Stimulated activated CD8-positive, alpha-beta memory T cell treated with anti-CD3 and anti-CD28 coated beads, Interleukin-7, amount 100 ng/mL, for 4 hours (primary cell): ENCODE data around the gene AMOTL1.

Experiments
- DNase-seq, 2 donors: peaks; one replicate each; pipeline ENCODE4 v3.0.0-alpha.2; 2020; ENCODE audit warnings: low read depth in 2 of 2

AMOTL1 gene

DNA sequence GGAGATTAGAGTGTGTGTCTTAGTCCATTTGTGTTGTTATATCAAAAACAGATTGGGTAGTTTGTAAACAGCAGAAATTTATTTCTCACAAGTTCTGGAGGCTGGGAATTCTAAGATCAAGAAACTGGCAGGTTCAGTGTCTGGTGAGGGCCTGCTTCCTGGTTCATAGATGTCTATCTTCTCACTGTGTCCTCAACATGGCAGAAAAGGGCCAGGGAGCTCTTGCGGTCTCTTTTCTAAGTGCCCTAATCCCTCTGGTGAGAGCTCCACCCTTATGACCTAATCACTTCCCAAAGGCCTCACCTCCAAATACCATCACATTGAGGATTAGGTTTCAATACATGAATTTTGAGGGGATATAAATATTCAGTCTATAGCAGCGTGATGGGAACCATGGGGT is 25.5 kb upstream of the AMOTL1 start:
- no peak for DNase-seq

- no peak for DNase-seq
Observed at GRCh38 chr11:94746721-94747120, 21.4 kb upstream of the AMOTL1 start.

DNA sequence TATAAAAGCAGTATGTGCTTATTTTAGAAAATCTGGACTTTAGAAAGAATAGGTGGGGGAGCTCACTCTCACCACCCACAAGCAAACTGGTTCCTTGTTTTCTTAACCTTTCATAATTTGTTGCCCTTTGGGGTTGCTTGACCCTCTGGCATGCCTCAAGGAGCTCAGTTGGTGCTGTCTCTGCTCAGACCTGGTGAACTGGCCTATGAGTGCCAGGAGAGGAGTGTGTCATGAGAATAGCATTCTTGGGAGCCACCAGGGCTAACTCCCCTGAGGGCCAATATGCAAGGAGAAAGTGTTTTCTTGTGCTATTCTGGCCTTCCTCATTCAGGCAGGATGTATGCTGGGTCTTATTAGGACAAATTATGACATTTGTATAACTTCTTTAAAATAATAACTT is 21.0 kb upstream of the AMOTL1 start:
- no peak for DNase-seq

DNA sequence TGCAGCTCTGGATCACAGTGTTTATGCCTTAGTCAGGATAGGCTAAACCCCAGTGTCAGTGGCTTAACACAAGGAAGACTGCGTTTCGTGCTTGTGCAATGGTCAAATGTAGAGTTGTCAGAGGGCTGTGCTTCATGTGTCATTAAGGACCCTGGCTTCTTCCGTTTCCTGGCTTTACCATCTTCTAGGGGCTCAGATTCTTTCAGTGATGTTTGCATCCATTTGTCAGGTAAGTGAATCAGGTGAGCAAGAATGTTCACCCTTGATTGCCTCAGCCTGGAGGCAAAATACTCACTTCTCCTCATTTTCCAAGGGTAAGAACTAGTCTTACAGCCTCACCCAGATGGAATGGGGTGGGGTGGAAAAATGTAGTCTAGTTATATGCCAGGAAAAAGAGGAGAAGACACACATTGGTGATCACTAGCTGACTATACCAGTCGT is 20.5 kb upstream of the AMOTL1 start:
- no peak for DNase-seq

DNA sequence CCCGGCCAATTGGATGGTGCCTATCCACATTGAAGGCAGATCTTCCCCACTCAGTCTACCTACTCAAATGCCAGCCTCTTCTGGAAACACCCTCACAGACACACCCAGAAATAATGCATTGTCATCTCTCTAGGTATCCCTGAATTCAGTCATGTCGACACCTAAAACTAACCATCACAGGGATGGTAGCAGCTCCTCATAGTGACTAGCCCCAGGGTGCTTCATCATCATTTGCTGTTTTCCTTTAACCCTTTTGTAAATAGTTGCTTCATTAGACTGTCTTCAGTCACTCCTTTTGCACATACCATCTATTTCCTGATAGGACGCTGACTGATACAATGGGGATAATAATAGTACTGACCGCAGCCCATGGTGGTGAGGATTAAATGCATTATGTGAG is 18.8 kb upstream of the AMOTL1 start:
- no peak for DNase-seq

DNA sequence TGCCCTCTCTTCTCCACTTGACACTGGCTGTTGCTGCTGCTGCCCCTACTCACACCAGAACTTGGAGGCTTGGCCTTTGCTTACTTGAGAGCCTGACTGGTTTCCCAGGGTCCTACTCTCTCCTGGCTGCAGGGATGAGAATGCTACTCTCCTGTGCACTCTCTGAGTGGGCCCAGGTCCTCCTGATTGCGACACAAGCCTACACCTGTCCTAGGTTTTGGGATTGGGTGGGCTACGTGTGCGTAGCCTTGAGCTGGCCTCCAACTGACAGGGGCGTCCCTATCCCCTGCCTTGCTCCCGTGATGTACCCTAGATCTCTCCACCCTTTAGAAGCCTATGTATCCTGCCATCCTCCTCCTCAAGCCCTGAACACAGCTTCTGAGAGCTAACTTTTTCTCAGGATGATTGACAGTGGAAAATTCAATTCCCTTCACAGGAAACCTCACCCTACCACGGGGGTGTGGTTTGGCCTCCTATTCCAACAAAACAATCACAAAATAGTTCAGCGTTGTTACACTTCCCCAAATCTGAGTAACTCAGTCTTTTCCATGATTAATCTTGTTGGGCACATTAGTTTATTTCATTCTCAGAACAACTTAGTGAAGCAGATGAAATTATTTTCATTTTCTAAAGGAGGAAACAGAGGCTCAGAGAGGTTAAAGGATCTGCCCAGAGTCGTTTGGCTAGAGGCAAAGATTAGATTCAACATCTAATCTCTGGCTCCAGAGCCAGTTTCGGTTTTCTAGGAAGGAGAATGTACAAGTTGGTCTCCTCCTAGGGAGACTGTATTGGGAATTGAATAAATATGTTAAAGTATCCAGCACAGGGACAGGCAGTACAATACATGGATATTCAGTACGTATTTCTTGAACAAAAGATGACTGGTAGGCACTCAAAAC is 17.6 kb upstream of the AMOTL1 start:
- no peak for DNase-seq

GRCh38 chr11:94751218-94751609 is 16.9 kb upstream of the AMOTL1 start:
- DNase-seq, result no peak

DNA sequence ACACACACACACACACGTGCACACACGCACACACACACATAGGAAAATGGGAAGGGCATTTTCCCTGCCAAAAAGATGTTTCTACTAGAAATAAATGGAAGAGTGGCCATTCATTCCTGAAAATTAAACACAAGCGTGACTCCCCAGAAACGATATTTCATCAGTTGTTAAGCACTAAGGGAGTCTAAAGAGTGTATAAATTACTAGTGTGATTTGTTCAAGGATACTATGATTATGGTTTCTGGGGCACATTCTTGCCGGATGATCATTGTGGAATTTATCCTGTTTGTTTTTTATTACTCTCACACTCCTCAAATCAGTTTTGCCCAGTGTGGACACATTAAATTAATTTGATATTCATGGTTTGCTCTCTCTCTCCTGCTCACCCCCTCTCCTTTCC is 16.4 kb upstream of the AMOTL1 start:
- no peak for DNase-seq

GRCh38 chr11:94753630-94754029 is 14.5 kb upstream of the AMOTL1 start:
- no peak for DNase-seq

- no peak for DNase-seq
Observed at GRCh38 chr11:94754335-94754734, 13.8 kb upstream of the AMOTL1 start.

DNA sequence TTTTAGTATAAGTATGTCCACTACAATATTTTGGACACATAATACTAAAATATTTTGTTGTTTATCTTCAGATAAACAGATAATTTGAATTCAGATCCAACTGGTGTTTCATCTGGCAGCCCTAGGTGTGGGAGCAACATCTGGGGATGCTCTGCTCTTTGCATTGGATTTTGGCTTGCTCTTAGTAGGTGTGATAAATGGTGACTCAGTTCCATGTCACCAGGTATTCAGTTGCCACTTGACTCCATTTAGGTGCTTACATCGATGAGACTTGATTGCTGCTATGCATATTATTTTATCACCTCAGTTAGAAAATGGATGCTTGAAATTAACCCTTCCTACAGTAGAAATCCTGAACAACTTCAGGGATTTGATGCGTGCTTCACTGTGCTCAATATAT is 13.3 kb upstream of the AMOTL1 start:
- DNase-seq, result no peak

DNA sequence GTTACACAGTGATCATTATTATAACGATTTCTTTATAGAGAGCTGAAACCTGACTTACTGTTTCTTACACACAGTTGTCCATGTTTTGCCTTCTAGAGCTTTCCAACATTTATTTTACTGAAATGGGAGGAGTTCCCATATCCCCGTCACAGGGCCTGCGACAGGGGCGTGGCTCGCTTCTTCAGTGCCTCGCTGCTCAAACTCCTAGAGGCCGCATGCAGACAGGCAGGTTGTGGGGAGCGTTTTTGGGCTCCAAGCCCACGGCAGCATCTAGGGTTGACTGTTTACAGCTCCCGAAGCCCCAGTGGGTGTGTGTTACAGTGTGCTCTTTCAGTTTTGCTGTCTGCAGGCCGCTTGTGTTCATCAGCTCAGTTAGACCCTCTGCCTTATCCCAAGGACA is 12.7 kb upstream of the AMOTL1 start:
- DNase-seq, result no peak

DNA sequence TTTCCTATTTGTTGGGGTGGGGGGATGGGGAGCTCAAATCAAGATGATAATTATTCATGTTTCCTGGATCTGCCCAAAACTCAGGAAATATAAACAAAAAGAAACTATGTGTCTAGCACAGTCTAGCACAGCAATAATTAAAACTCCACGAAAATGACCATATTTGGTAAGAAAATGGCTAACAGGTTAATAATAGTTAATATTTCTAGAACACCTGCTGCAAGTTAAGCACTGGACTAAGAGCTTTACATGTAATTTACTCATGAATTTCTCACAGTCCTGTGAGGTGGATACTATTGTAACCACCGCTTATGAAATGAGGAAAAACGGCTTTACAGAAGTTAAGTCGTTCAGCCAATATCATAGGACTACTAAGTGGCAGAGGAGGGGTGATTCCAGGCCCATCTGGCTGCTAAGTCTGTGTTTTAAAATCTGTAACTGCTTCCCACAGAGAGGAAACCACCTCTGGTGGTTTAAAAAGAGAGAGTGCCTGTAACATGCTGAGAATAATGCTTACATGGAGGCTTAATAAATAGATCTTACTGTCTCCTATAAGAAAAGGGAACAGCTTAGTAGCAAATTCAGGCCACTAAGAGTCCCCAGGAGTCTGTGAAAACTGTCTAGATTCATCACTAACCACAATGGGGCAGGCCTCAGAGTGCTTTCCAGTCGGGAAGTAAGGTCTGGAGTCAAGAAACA is 11.0 kb upstream of the AMOTL1 start:
- no peak for DNase-seq

DNA sequence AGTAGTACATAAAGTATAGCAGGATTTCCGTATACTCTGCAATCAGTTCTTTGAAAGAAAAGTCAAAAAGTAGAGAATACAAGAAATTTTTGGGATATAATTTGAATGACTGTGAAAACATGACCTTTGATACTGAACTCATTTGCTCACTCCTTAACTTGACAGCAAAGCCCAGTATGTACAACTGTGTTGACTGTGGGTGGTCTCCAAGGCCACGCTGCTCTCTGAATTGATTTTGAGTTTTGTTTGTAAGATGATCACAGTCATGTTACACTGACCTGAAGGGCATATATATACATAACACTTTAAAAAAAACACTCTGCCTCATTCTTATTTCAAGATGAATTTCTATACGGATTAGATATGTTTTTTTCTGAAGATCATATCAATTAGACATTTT is 9.5 kb upstream of the AMOTL1 start:
- DNase-seq, result no peak

DNA sequence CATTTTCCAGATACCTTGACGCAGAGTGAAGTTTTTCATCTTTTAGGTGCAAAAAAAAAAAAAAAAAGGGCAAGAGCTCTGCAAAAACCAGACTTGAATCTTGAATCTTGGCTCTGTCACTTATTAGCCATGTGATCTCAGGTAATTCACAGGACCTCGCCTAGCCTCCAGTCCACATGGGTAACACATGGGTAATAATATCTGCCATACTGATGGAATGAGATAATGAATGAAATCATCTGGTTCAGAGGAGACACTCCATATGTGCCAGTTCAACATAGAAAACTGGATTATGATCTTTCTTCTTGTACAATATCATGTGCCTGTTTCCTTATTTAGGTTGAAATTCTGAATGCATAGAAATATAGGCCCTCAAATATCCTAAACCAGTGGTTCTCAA is 8.6 kb upstream of the AMOTL1 start:
- no peak for DNase-seq

DNA sequence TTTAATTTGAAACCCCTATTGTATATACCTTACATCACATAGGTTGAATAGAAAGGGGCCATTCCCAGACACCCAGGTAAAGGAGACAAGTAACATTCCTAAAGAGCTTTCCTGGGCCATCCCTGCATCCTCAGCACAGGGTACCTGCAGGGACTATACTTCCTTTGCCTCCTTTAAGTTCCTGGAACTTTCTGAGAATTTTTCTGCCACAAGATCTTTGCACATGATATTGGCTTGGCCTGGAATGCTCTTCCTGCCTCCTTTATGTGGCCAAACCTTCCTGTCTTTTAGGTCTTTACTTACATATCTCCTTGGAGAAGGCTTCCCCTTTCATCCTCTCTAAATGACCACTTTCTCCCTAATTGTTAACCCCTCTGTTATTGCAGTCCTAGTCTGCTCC is 7.9 kb upstream of the AMOTL1 start:
- DNase-seq, result no peak

GRCh38 chr11:94762208-94762607 is 5.9 kb upstream of the AMOTL1 start:
- DNase-seq, result no peak

- DNase-seq, result no peak
Observed at GRCh38 chr11:94762995-94763394, 5.2 kb upstream of the AMOTL1 start.

GRCh38 chr11:94766713-94767206 is 1.4 kb upstream of the AMOTL1 start:
- DNase-seq, result no peak

GRCh38 chr11:94767291-94767690 is 865 bp upstream of the AMOTL1 start:
- DNase-seq, result no peak

- no peak for DNase-seq
Observed at GRCh38 chr11:94768602-94769541, 716 bp downstream of the AMOTL1 start.

- no peak for DNase-seq
Observed at GRCh38 chr11:94769880-94770279, 1.7 kb downstream of the AMOTL1 start.
